Endothelial cell of hepatic sinusoid (primary cell): Measurements from ENCODE around the gene CD7.

Experiments
- in situ Hi-C: cut with HindIII; loops from 2 replicates; pipeline ENCODE4 v1.10.0; 2017; ENCODE audit warnings: low sequenced_read_pairs

Gene CD7

GRCh38 chr17:82267575-82268379 lies 49.6 kb downstream of the CD7 start:
- in situ Hi-C loops: no loop called here

GRCh38 chr17:82266142-82266541 lies 51.3 kb downstream of the CD7 start:
- in situ Hi-C loops: no loop called here
